ENCODE results near the gene PGM3.
A peak's percentile ranks its signal among the peaks of the same experiment; 100 is the strongest.

The PGM3 gene

GRCh38 chr6:83202031-83202430, 9.0 kb upstream of the PGM3 start:
- Histone ChIP-seq H3K79me2 (ENCODE audit: insufficient read depth, low read length) (no peaks in the 10 kb centered on the region), H4K20me1 (ENCODE audit: insufficient read depth, low read length) (no peaks in the 10 kb centered on the region), H3K27ac (ENCODE audit: low read length) (no peak overlapping the region), H3K4me3 (ENCODE audit: low read depth in 1 of 2, low read length in 2 of 2) (no peak overlapping the region), H3K4me2 (ENCODE audit: insufficient read depth, low read length) (no peak overlapping the region), H2AFZ (ENCODE audit: low read depth, low read length) (no peak overlapping the region), H3K27me3 (ENCODE audit: insufficient read depth, low read length, poor library complexity) (no peaks in the 10 kb centered on the region), H3K9me3 (ENCODE audit: insufficient read depth, low read length, severe bottlenecking) (no peaks in the 10 kb centered on the region), H3K9ac (ENCODE audit: low read depth, low read length) (no peak overlapping the region), H3K36me3 (ENCODE audit: insufficient read depth, low read length) (no peaks in the 10 kb centered on the region), H3K4me1 (ENCODE audit: insufficient read depth, low read length) (no peaks in the 10 kb centered on the region)
- TF ChIP-seq EZH2 (IDR thresholded peaks at IDR 0.05; ENCODE audit: borderline replicate concordance, low read depth, low read length, severe bottlenecking), result no peak
- no peak for TF ChIP-seq CTCF (IDR thresholded peaks at IDR 0.05; ENCODE audit: borderline replicate concordance, extremely low read depth, low read length, poor library complexity, severe bottlenecking)
- ATAC-seq (ENCODE audit: insufficient read depth, low read depth), result no peak
- DNase-seq, result no peak

GRCh38 chr6:83199863-83200225, 6.8 kb upstream of the PGM3 start:
- no peak overlapping the region for H3K9ac ChIP-seq (ENCODE audit: low read depth, low read length)
- no peaks in the 10 kb centered on the region for H3K27me3 ChIP-seq (ENCODE audit: insufficient read depth, low read length, poor library complexity)
- no peak overlapping the region for H3K4me3 ChIP-seq (ENCODE audit: low read depth in 1 of 2, low read length in 2 of 2)
- no peaks in the 10 kb centered on the region for H4K20me1 ChIP-seq (ENCODE audit: insufficient read depth, low read length)
- no peak overlapping the region for H3K27ac ChIP-seq (ENCODE audit: low read length)
- no peaks in the 10 kb centered on the region for H3K9me3 ChIP-seq (ENCODE audit: insufficient read depth, low read length, severe bottlenecking)
- ATAC-seq (ENCODE audit: insufficient read depth, low read depth) (no peak), DNase-seq (no peak)
- no peak overlapping the region for H3K4me2 ChIP-seq (ENCODE audit: insufficient read depth, low read length)
- H3K79me2 ChIP-seq (ENCODE audit: insufficient read depth, low read length), result no peaks in the 10 kb centered on the region
- no peak for TF ChIP-seq EZH2 (IDR thresholded peaks at IDR 0.05; ENCODE audit: borderline replicate concordance, low read depth, low read length, severe bottlenecking)
- TF ChIP-seq CTCF (IDR thresholded peaks at IDR 0.05; ENCODE audit: borderline replicate concordance, extremely low read depth, low read length, poor library complexity, severe bottlenecking), result no peak
- peaks cover under 1% of the 10 kb centered on the region; the same call in 1 of the 2 replicates for H3K4me1 ChIP-seq (ENCODE audit: insufficient read depth, low read length)
- no peak overlapping the region for H2AFZ ChIP-seq (ENCODE audit: low read depth, low read length)
- peaks cover 10% of the 10 kb centered on the region for H3K36me3 ChIP-seq (ENCODE audit: insufficient read depth, low read length)

GRCh38 chr6:83199173-83199862, 6.3 kb upstream of the PGM3 start:
- Histone ChIP-seq H3K27ac (ENCODE audit: low read length) (no peak overlapping the region), H2AFZ (ENCODE audit: low read depth, low read length) (no peak overlapping the region), H3K4me3 (ENCODE audit: low read depth in 1 of 2, low read length in 2 of 2) (no peak overlapping the region), H4K20me1 (ENCODE audit: insufficient read depth, low read length) (no peaks in the 10 kb centered on the region), H3K79me2 (ENCODE audit: insufficient read depth, low read length) (no peaks in the 10 kb centered on the region), H3K27me3 (ENCODE audit: insufficient read depth, low read length, poor library complexity) (no peaks in the 10 kb centered on the region), H3K4me2 (ENCODE audit: insufficient read depth, low read length) (no peak overlapping the region), H3K9me3 (ENCODE audit: insufficient read depth, low read length, severe bottlenecking) (no peaks in the 10 kb centered on the region), H3K9ac (ENCODE audit: low read depth, low read length) (no peak overlapping the region), H3K4me1 (ENCODE audit: insufficient read depth, low read length) (peaks cover 6% of the 10 kb centered on the region), H3K36me3 (ENCODE audit: insufficient read depth, low read length) (peaks cover 10% of the 10 kb centered on the region)
- TF ChIP-seq CTCF (IDR thresholded peaks at IDR 0.05; ENCODE audit: borderline replicate concordance, extremely low read depth, low read length, poor library complexity, severe bottlenecking), result no peak
- TF ChIP-seq EZH2 (IDR thresholded peaks at IDR 0.05; ENCODE audit: borderline replicate concordance, low read depth, low read length, severe bottlenecking), result no peak
- DNase-seq (no peak), ATAC-seq (ENCODE audit: insufficient read depth, low read depth) (0 out of 3 replicates have a peak, but pooled peaks have one; percentile 19)

Data from DND-41 (cell line).